CD4-positive, CD25-positive, alpha-beta regulatory T cell (primary cell): ENCODE results near the gene WDR93. TPM values are rescaled to one million over a fixed set of nuclear protein-coding genes. Genes with fewer than 3 reads are reported as not detected.

Experiments used
- ATAC-seq, 2 donors: fragments of 150-1000 bp; cut with Tn5 transposase; one replicate each; pipeline ENCODE4 v1.10.0; 2021; ENCODE audit warnings: low read depth in 2 of 2, moderate number of reproducible peaks in 2 of 2, moderate library complexity in 1 of 2
- DNase-seq, 3 donors: peaks; one replicate each; pipeline versions ENCODE4 v3.0.0 to v3.0.0-alpha.2; 2012 to 2022; ENCODE audit warnings: mixed read lengths in 1 of 3
- H3K27ac ChIP-seq: one replicate; pipeline ENCODE4 v1.7.0; 2013; ENCODE audit warnings: mild to moderate bottlenecking, low read length; ENCODE audit not compliant: insufficient read depth, poor library complexity, severe bottlenecking
- H3K27me3 ChIP-seq: one replicate; pipeline ENCODE4 v1.7.0; 2013; ENCODE audit warnings: low read length; ENCODE audit not compliant: control insufficient read depth, insufficient read depth
- H3K36me3 ChIP-seq: one replicate; pipeline ENCODE4 v1.7.0; 2013; ENCODE audit warnings: mild to moderate bottlenecking, low read length, moderate library complexity; ENCODE audit not compliant: control insufficient read depth, insufficient read depth
- H3K4me1 ChIP-seq: 2 replicates; pipeline ENCODE4 v1.7.0; 2013; ENCODE audit warnings: mild to moderate bottlenecking, low read length; ENCODE audit not compliant: insufficient read depth, control insufficient read depth, poor library complexity, severe bottlenecking
- H3K4me3 ChIP-seq: one replicate; pipeline ENCODE4 v1.7.0; 2013; ENCODE audit warnings: low read depth, mild to moderate bottlenecking, low read length, moderate library complexity
- H3K9me3 ChIP-seq, 2 experiments: 1 replicate in 1 of 2; 2 replicates in 1 of 2; pipeline ENCODE4 v1.7.0; 2013; ENCODE audit warnings: low read length in 2 of 2, mild to moderate bottlenecking in 1 of 2, moderate library complexity in 1 of 2; ENCODE audit not compliant: control insufficient read depth in 2 of 2
- H3K27ac Mint-ChIP-seq, 3 donors: one replicate each; pipeline ENCODE4 v1.8.0; 2020 to 2022; ENCODE audit warnings: mild to moderate bottlenecking in 3 of 3, mixed read lengths in 3 of 3, moderate library complexity in 2 of 3
- H3K27me3 Mint-ChIP-seq: one replicate; pipeline ENCODE4 v1.8.0; 2022; ENCODE audit warnings: mild to moderate bottlenecking, mixed read lengths
- H3K36me3 Mint-ChIP-seq: one replicate; pipeline ENCODE4 v1.8.0; 2020; ENCODE audit warnings: mixed read lengths
- H3K4me1 Mint-ChIP-seq, 4 donors: one replicate each; pipeline ENCODE4 v1.8.0; 2020 to 2022; ENCODE audit warnings: mixed read lengths in 4 of 4, mild to moderate bottlenecking in 1 of 4
- H3K4me3 Mint-ChIP-seq, 4 donors: one replicate each; pipeline ENCODE4 v1.8.0; 2020 to 2022; ENCODE audit warnings: mild to moderate bottlenecking in 4 of 4, mixed read lengths in 4 of 4, moderate library complexity in 3 of 4
- H3K9me3 Mint-ChIP-seq, 7 donors: one replicate each; pipeline ENCODE4 v1.8.0; 2020 to 2022; ENCODE audit warnings: mixed read lengths in 7 of 7, mild to moderate bottlenecking in 3 of 7, moderate library complexity in 2 of 7
- polyA plus RNA-seq, 4 donors: library from polyadenylated mRNA; unstranded; fragments of 300-500 nt; fragmentation: Illumina TruSeq; gene quantifications; one replicate each; pipeline ENCODE4 v1.2.3, GENCODE V29; 2021
- total RNA-seq: library from RNA; stranded (reverse); gene quantifications from one replicate; pipeline ENCODE4 v1.2.3, GENCODE V29; 2022

Gene WDR93
- total and polyA plus RNA-seq, 5 donors from 2014 or later = not detected

DNA sequence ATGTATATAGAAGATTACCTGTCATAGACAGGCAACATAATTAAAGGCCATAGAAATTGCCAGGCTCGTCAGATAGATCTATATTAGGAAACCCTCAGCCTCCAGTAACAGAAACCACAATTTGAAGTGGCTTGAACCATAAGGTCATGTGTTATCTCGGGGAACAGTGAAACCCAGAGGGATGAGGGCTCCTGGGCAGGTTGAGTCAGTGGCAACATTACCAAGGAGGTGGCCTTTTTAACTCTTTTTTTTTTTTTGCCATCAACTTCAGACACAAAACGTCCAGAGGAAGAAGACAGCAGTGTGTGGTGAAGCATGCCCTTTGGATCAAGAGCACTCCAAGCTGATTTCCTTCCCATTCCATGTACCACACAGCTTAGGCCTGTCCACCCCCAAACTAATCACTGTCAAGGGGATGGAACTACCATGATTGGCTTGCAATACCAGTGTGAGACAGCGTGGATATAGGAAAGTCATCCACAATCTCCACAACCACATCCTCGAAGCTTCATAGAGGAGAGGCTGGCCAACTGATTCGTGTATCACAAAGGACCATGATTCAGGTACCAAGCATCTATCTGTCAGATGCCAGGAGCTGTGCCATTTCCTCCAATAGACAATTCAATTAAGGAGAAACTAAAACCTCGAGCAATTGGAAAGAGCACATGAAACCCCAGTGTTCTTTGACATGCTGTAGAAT lies 34.3 kb upstream of the WDR93 start:
- H3K4me3 Mint-ChIP-seq = peak overlapping the region; percentile 39 to 78 (median 58)
- Histone ChIP-seq H3K4me1 (peaks cover 11% of the 10 kb centered on the region), H3K36me3 (no peaks in the 10 kb centered on the region), H3K27ac (no peak overlapping the region), H3K9me3 (no peaks in the 10 kb centered on the region), H3K27me3 (peaks cover 20% of the 10 kb centered on the region), H3K4me3 (no peak overlapping the region)
- ATAC-seq (no peak), DNase-seq (no peak)
- no peaks in the 10 kb centered on the region for H3K36me3 Mint-ChIP-seq
- H3K9me3 Mint-ChIP-seq = no peaks in the 10 kb centered on the region
- H3K27ac Mint-ChIP-seq = no peak overlapping the region
- peaks cover 0 to 12% (median 7%) of the 10 kb centered on the region in 4 donors for H3K4me1 Mint-ChIP-seq
- peaks cover 69% of the 10 kb centered on the region for H3K27me3 Mint-ChIP-seq

DNA sequence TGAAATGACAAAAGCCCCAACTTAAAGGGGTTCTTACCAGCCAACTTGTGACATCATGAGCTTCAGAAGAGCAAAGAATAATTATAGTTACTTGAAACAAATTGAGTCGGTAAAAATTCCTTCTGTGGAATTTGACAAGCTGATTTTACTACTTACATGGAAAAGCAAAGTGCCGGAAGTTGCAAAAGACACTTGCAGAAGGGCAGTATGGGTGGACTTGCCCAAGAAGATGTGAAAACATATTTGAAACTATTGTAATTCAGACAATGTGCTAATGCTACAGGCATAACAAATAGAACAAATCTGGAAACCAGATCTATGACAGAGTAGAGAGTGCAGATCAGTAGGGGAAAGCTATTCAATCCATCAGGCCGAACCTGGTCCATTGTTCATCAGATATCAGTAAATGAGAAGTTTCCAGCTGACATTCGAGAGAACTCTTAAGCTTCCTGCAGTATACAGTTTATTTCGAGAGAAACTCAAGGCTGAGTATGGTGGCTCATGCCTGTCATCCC lies 32.9 kb upstream of the WDR93 start:
- Mint-ChIP-seq H3K27me3 (peaks cover 80% of the 10 kb centered on the region), H3K27ac (no peak overlapping the region), H3K9me3 (no peaks in the 10 kb centered on the region), H3K4me1 (peaks cover 0 to 12% (median 7%) of the 10 kb centered on the region in 4 donors), H3K36me3 (no peaks in the 10 kb centered on the region), H3K4me3 (no peak overlapping the region)
- Histone ChIP-seq H3K4me3 (no peak overlapping the region), H3K9me3 (no peaks in the 10 kb centered on the region), H3K27ac (no peak overlapping the region), H3K4me1 (peaks cover 11% of the 10 kb centered on the region), H3K27me3 (peaks cover 20% of the 10 kb centered on the region), H3K36me3 (no peaks in the 10 kb centered on the region)
- ATAC-seq = no peak
- DNase-seq = no peak

DNA sequence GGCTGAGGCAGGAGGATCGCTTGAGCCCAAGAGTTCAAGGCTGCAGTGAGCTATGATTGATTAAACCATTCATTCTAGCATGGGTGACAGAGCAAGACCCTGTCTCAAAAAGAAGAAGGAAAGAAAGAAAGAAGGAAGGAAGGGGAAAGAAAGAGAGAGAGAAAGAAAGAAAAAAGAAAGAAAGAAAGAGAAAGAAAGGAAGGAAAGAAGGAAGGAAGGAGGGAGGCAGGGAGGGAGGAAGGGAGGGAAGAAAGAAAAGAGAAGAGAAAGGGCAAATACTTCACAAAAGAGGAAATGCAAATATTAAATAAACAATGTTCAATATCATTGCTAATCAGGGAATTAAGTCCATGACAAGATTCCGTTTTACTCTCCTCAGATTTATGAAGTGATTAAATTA lies 31.3 kb upstream of the WDR93 start:
- H3K4me3 ChIP-seq = no peak overlapping the region
- H3K27ac Mint-ChIP-seq = no peak overlapping the region

DNA sequence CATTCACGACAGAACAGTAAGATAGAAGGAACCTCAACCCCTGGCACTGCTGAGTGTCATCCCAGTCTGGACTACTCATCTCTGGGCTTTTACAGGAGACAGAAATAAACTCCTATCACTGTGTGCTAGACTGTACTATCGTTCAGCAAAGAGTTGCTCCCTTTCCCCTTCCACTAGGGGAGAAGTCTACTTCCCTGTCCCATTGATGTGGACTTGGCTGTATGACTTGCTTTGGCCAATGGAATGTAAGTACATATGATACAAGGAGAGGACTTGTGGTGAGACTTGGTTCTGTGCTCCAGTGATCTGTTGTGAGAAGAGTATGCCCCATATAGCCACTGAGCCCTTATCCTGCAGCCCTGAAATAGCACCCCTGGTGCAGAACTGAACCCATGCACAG lies 30.1 kb upstream of the WDR93 start:
- H3K27me3 Mint-ChIP-seq = peaks cover 72% of the 10 kb centered on the region

More for the DNA sequence above, 31.3 kb upstream of the WDR93 start:
- Histone ChIP-seq H3K27ac (no peak overlapping the region), H3K27me3 (peaks cover 19% of the 10 kb centered on the region), H3K9me3 (no peaks in the 10 kb centered on the region), H3K36me3 (no peaks in the 10 kb centered on the region), H3K4me1 (peaks cover 11% of the 10 kb centered on the region)
- Mint-ChIP-seq H3K9me3 (no peaks in the 10 kb centered on the region), H3K4me1 (peaks cover 0 to 10% (median 6%) of the 10 kb centered on the region in 4 donors), H3K4me3 (no peak overlapping the region), H3K36me3 (no peaks in the 10 kb centered on the region), H3K27me3 (peaks cover 70% of the 10 kb centered on the region)
- DNase-seq = no peak
- no peak for ATAC-seq

DNA sequence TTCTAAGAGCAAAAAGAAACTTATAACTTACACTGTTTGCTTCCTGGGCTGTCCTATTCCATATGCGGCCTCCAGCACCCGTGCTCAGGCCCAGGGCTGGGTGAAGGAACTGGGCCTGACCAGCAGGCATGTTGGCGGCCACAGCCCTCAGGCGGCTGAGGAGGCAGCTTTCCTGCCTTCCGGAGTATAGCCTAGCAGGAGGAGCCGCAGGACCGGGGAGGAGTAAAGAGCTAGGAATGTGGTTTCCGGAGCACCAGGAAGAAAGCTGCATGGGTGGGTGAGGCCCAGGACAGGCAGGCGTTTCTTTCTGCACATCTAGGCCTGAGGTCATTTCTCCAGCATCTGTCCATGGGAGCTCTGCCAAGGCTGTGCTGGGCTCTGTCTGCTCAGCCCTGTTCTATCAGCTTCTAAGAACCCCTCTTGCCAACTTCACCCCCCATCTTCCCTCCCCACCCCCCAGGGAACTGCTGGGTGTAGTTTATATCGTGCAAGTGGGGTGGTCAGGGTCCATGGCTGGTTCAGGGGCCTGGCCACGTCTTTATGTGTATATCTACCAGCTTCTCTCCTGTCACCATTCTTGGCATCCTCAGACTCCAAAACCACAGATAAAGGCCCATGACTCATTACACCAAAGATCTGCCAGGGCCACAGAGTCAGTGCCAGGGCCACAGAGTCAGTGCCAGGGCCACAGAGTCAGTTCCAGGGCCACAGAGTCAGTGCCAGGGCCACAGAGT lies 27.6 kb upstream of the WDR93 start:
- peaks cover 63% of the 10 kb centered on the region for H3K27me3 Mint-ChIP-seq

More for the DNA sequence above, 30.1 kb upstream of the WDR93 start:
- Histone ChIP-seq H3K36me3 (no peaks in the 10 kb centered on the region), H3K27me3 (peaks cover 25% of the 10 kb centered on the region), H3K27ac (no peak overlapping the region), H3K4me1 (no peaks in the 10 kb centered on the region), H3K4me3 (no peak overlapping the region), H3K9me3 (no peaks in the 10 kb centered on the region)
- ATAC-seq (no peak), DNase-seq (no peak)
- Mint-ChIP-seq H3K27ac (no peak overlapping the region), H3K4me3 (no peak overlapping the region), H3K36me3 (no peaks in the 10 kb centered on the region), H3K4me1 (peaks cover 0 to 8% (median 4%) of the 10 kb centered on the region in 4 donors), H3K9me3 (no peaks in the 10 kb centered on the region)

DNA sequence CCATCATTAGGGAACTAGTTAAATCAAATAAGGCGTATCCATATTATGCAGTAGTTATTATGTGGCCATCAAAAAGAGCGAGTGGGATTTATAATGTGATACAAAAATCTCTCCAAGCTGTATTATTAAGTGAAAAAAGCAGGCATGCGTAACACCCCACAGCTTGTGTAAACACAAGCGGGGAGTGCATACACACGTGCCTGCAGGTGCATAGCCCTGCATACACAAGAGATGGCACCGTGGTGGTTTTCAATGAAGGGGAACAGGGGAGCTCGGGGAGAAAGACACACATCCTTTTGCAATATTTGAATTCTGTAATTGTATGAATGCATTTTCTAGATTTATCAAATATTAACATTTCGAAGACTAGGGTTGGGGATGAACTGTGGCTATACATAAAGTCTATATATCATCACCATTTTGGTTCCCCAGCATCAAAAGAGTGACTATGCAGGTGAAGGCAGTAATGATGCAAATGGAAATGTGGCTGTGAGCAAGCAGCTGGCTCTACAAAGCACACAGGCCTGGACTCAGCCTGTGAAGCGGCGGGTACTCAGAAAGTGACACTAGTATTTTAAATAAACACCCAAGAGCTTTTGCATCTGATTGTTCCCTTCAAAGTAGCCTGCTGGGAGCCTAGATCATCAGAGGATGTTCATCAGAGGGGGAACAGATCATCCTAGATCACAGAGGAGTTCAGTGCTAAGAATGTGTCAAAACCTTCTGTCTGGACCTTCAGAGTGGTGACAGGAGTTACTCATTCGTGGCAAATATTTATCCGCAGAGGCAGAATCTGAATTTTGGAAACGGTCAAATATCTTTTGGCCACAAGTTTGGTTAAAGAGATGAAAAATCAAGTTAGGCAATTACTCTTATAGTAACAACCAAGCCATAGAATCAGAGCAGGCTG lies 25.9 kb upstream of the WDR93 start:
- H3K27me3 Mint-ChIP-seq = peaks cover 52% of the 10 kb centered on the region
- Histone ChIP-seq H3K4me1 (no peaks in the 10 kb centered on the region), H3K9me3 (no peaks in the 10 kb centered on the region), H3K36me3 (no peaks in the 10 kb centered on the region), H3K27me3 (peaks cover 12% of the 10 kb centered on the region), H3K27ac (no peak overlapping the region), H3K4me3 (no peak overlapping the region)
- H3K36me3 Mint-ChIP-seq = no peaks in the 10 kb centered on the region
- no peak for ATAC-seq
- H3K27ac Mint-ChIP-seq = no peak overlapping the region
- no peak for DNase-seq
- peak overlapping the region in 3 of 4 donors; percentile 21 to 48 (median 22) for H3K4me3 Mint-ChIP-seq
- H3K9me3 Mint-ChIP-seq = peaks cover 0 to under 1% (median 0%) of the 10 kb centered on the region in 7 donors
- H3K4me1 Mint-ChIP-seq = peaks cover 0 to 4% (median 0%) of the 10 kb centered on the region in 4 donors

More for the DNA sequence above, 27.6 kb upstream of the WDR93 start:
- Histone ChIP-seq H3K9me3 (no peaks in the 10 kb centered on the region), H3K4me3 (no peak overlapping the region), H3K36me3 (no peaks in the 10 kb centered on the region), H3K27ac (no peak overlapping the region), H3K27me3 (peaks cover 12% of the 10 kb centered on the region), H3K4me1 (no peaks in the 10 kb centered on the region)
- DNase-seq (no peak), ATAC-seq (no peak)
- Mint-ChIP-seq H3K4me1 (peaks cover 0 to 4% (median 0%) of the 10 kb centered on the region in 4 donors), H3K9me3 (no peaks in the 10 kb centered on the region), H3K36me3 (no peaks in the 10 kb centered on the region), H3K27ac (peak overlapping the region in 1 of 3 donors; percentile 53), H3K4me3 (no peak overlapping the region)

DNA sequence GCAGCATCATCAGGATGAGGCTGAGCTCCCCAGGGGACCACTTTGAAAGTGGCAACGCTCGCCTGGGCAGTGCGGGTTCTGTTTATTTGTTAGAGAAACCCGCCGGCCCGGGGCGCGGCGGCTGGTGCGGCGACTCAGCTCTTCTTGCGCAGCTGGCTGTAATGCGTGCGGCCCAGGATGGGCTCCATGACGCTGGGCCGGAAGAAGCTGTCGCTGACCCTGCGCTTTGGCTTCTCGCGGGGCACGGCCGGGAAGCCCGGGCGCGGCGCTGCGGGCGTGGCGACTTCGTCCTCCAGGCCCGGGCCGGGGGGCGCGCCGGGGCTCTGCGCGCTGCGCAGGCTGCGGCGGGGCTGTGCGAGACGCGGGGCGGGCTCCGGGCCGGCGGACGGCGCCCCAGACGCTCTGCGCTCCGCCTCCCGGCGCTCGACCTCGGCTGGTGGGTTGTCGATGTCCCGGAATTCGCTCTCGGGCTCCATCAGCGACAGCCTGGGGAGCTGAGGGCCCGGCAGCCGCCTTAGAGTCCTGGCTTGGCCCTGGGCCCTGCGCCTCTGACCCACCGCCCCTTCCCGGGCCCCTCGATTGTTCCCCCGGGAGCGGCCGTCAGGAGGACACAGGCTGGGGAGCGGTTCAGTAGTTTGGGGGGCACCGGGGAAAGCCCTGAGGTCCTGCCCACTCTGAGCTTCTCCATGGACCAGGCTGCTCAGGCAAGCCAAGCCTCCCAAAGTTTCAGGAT lies 25.0 kb upstream of the WDR93 start:
- H3K9me3 Mint-ChIP-seq = peaks cover 0 to 2% (median 0%) of the 10 kb centered on the region in 7 donors
- peaks cover 54% of the 10 kb centered on the region for H3K27me3 Mint-ChIP-seq
- no peak overlapping the region for H3K4me3 ChIP-seq
- DNase-seq (no peak), ATAC-seq (no peak)
- H3K9me3 ChIP-seq = no peaks in the 10 kb centered on the region
- no peaks in the 10 kb centered on the region for H3K4me1 ChIP-seq
- H3K27ac ChIP-seq = no peak overlapping the region
- H3K36me3 ChIP-seq = no peaks in the 10 kb centered on the region
- H3K27me3 ChIP-seq = peaks cover 8% of the 10 kb centered on the region
- H3K4me1 Mint-ChIP-seq = peaks cover 0 to 4% (median 1%) of the 10 kb centered on the region in 4 donors
- no peaks in the 10 kb centered on the region for H3K36me3 Mint-ChIP-seq
- H3K27ac Mint-ChIP-seq = no peak overlapping the region
- H3K4me3 Mint-ChIP-seq = no peak overlapping the region
